ENCODE measurements around the gene MVB12B. TPM values are rescaled to one million over a fixed set of nuclear protein-coding genes. Genes with fewer than 3 reads are reported as not detected.

MVB12B gene
- total and polyA plus RNA-seq, 2 donors (not counting 1 experiment from before 2014, with no cell fraction given) = 2.5 to 2.6 TPM

DNA sequence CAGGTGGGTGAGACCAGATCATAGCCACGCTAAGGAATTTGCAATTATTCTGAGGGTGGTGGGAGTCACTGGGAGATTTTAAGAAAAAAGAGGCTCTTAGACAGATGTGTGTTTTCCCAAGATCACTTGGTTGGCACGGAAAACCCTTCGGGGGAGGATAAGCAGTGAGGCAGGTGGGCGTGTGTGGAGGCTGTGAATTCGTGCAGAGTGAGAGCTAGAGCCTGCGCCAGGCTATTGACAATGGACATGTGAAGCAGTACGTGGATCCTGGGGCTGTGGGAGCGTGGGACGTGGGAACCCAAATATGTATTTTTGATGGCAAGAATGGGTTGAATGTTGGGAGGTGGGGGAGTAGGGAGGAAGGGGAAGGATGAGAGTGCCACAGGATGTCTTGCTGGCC lies 19.4 kb downstream of the MVB12B start:
- no peak for DNase-seq (ENCODE audit: low read depth in 2 of 2)
- TF ChIP-seq, protein P1, sequence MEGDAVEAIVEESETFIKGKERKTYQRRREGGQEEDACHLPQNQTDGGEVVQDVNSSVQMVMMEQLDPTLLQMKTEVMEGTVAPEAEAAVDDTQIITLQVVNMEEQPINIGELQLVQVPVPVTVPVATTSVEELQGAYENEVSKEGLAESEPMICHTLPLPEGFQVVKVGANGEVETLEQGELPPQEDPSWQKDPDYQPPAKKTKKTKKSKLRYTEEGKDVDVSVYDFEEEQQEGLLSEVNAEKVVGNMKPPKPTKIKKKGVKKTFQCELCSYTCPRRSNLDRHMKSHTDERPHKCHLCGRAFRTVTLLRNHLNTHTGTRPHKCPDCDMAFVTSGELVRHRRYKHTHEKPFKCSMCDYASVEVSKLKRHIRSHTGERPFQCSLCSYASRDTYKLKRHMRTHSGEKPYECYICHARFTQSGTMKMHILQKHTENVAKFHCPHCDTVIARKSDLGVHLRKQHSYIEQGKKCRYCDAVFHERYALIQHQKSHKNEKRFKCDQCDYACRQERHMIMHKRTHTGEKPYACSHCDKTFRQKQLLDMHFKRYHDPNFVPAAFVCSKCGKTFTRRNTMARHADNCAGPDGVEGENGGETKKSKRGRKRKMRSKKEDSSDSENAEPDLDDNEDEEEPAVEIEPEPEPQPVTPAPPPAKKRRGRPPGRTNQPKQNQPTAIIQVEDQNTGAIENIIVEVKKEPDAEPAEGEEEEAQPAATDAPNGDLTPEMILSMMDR (conservative IDR thresholded peaks at IDR 0.05 in 1 of 2, IDR thresholded peaks at IDR 0.05 in 1 of 2; ENCODE audit: low read depth in 1 of 2, low read length in 2 of 2) = no peak
- no peak for TF ChIP-seq EZH2 (IDR thresholded peaks at IDR 0.05; ENCODE audit: low read length, missing control alignments)
- no peak overlapping the region for H3K9ac ChIP-seq (ENCODE audit: insufficient read depth, low read length)
- H3K79me2 ChIP-seq (ENCODE audit: control insufficient read depth, insufficient read depth, low read length) = no peaks in the 10 kb centered on the region
- no peaks in the 10 kb centered on the region for H4K20me1 ChIP-seq (ENCODE audit: control insufficient read depth, extremely low read depth, insufficient read depth, low read length)
- H3K9me3 ChIP-seq (ENCODE audit: control insufficient read depth, insufficient read depth, low read depth, low read length) = no peaks in the 10 kb centered on the region
- H3K27me3 ChIP-seq (ENCODE audit: control insufficient read depth, insufficient read depth, low read length) = no peaks in the 10 kb centered on the region
- H2AFZ ChIP-seq (ENCODE audit: low read length) = no peak overlapping the region
- no peaks in the 10 kb centered on the region for H3K4me1 ChIP-seq (ENCODE audit: control insufficient read depth, extremely low read depth, insufficient read depth, low read length)
- no peak overlapping the region for H3K4me3 ChIP-seq (replicated peaks in 1 of 4; ENCODE audit: control extremely low read depth in 1 of 4, insufficient read depth in 1 of 4, low read depth in 3 of 4, low read length in 4 of 4)
- no peak overlapping the region for H3K4me2 ChIP-seq (ENCODE audit: extremely low read depth, insufficient read depth, low read length)
- H3K36me3 ChIP-seq (ENCODE audit: control insufficient read depth, insufficient read depth, low read length) = no peaks in the 10 kb centered on the region
- no peak overlapping the region for H3K27ac ChIP-seq (ENCODE audit: insufficient read depth, low read length)

GRCh38 chr9:126347093-126347492 lies 20.5 kb downstream of the MVB12B start:
- no peak overlapping the region for H3K4me3 ChIP-seq (replicated peaks in 1 of 4; ENCODE audit: control extremely low read depth in 1 of 4, insufficient read depth in 1 of 4, low read depth in 3 of 4, low read length in 4 of 4)
- no peaks in the 10 kb centered on the region for H3K27me3 ChIP-seq (ENCODE audit: control insufficient read depth, insufficient read depth, low read length)
- no peaks in the 10 kb centered on the region for H3K9me3 ChIP-seq (ENCODE audit: control insufficient read depth, insufficient read depth, low read depth, low read length)
- H4K20me1 ChIP-seq (ENCODE audit: control insufficient read depth, extremely low read depth, insufficient read depth, low read length) = no peaks in the 10 kb centered on the region
- no peaks in the 10 kb centered on the region for H3K79me2 ChIP-seq (ENCODE audit: control insufficient read depth, insufficient read depth, low read length)
- no peak overlapping the region for H3K27ac ChIP-seq (ENCODE audit: insufficient read depth, low read length)
- H3K36me3 ChIP-seq (ENCODE audit: control insufficient read depth, insufficient read depth, low read length) = no peaks in the 10 kb centered on the region
- no peak for DNase-seq (ENCODE audit: low read depth in 2 of 2)
- no peak overlapping the region for H3K4me2 ChIP-seq (ENCODE audit: extremely low read depth, insufficient read depth, low read length)
- H3K4me1 ChIP-seq (ENCODE audit: control insufficient read depth, extremely low read depth, insufficient read depth, low read length) = no peaks in the 10 kb centered on the region
- TF ChIP-seq, protein P1 (conservative IDR thresholded peaks at IDR 0.05 in 1 of 2, IDR thresholded peaks at IDR 0.05 in 1 of 2; ENCODE audit: low read depth in 1 of 2, low read length in 2 of 2) = no peak
- no peak for TF ChIP-seq EZH2 (IDR thresholded peaks at IDR 0.05; ENCODE audit: low read length, missing control alignments)
- H3K9ac ChIP-seq (ENCODE audit: insufficient read depth, low read length) = no peak overlapping the region
- no peak overlapping the region for H2AFZ ChIP-seq (ENCODE audit: low read length)

DNA sequence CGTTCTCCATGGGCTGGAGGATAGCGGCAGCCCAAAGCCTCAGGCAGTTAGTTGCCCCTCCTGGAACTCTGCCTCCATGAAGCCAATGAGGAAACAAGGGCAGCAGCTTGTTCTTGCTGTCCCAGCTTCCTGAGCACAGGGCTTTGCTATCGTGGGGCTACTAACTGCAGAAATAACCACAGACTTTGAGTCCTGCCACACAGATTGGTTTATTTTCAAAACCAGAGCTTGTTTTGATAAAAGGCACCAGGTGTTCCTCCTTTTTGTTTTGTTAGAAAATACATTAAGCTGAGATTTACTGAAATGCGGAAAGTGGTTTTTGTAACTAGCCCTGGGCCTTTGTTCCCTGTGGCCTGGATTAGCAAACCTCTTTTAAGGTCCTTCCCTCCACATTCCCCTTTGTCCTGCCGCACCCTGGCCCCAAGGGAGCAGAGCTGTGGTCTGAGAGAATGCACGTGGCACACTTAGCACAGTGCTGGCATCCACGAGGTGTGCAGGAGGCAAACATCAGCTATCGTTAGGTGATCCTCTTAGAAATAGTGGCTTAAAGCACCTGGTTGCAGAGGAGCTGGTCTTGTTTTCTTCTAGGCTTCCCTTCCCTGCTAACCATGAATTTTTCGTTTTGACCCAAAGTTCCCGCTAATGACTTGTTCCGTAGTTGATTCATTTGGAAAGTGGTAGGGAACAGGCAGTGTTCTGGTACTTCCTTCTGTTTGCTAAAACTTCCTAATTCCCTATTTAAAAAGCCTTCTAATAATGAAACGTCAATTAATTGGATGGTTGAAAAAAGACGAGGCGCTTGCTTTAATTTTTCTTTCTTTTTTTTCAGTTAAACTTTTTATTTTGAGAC lies 21.5 kb downstream of the MVB12B start:
- no peak for DNase-seq (ENCODE audit: low read depth in 2 of 2)
- no peak overlapping the region for H3K9ac ChIP-seq (ENCODE audit: insufficient read depth, low read length)
- no peak overlapping the region for H2AFZ ChIP-seq (ENCODE audit: low read length)
- no peaks in the 10 kb centered on the region for H3K27me3 ChIP-seq (ENCODE audit: control insufficient read depth, insufficient read depth, low read length)
- H4K20me1 ChIP-seq (ENCODE audit: control insufficient read depth, extremely low read depth, insufficient read depth, low read length) = no peaks in the 10 kb centered on the region
- TF ChIP-seq, protein P1 (conservative IDR thresholded peaks at IDR 0.05 in 1 of 2, IDR thresholded peaks at IDR 0.05 in 1 of 2; ENCODE audit: low read depth in 1 of 2, low read length in 2 of 2) = no peak
- TF ChIP-seq EZH2 (IDR thresholded peaks at IDR 0.05; ENCODE audit: low read length, missing control alignments) = no peak
- no peak overlapping the region for H3K4me2 ChIP-seq (ENCODE audit: extremely low read depth, insufficient read depth, low read length)
- no peak overlapping the region for H3K27ac ChIP-seq (ENCODE audit: insufficient read depth, low read length)
- no peak overlapping the region for H3K4me3 ChIP-seq (replicated peaks in 1 of 4; ENCODE audit: control extremely low read depth in 1 of 4, insufficient read depth in 1 of 4, low read depth in 3 of 4, low read length in 4 of 4)
- no peaks in the 10 kb centered on the region for H3K79me2 ChIP-seq (ENCODE audit: control insufficient read depth, insufficient read depth, low read length)
- H3K36me3 ChIP-seq (ENCODE audit: control insufficient read depth, insufficient read depth, low read length) = no peaks in the 10 kb centered on the region
- H3K4me1 ChIP-seq (ENCODE audit: control insufficient read depth, extremely low read depth, insufficient read depth, low read length) = no peaks in the 10 kb centered on the region
- H3K9me3 ChIP-seq (ENCODE audit: control insufficient read depth, insufficient read depth, low read depth, low read length) = no peaks in the 10 kb centered on the region

All from fibroblast of lung (primary cell).